Measurements from ENCODE around the gene IMPA2.

GRCh38 chr18:11944786-11945185 is 36.5 kb upstream of the IMPA2 start:
- TF ChIP-seq CTCF (optimal IDR thresholded peaks at IDR 0.05 in 1 of 3, IDR thresholded peaks at IDR 0.05 in 1 of 3, conservative IDR thresholded peaks at IDR 0.05 in 1 of 3; ENCODE audit: extremely low read depth in 1 of 3, insufficient read depth in 2 of 3, low read length in 3 of 3) (no peak), EZH2 (IDR thresholded peaks at IDR 0.05; ENCODE audit: low read length) (no peak)

Measured in keratinocyte (primary cell).